GM08714 (cell line): ENCODE measurements around the gene TSPAN1.

Source experiments
- H3K4me3 ChIP-seq: fragments of 200-500 bp; sonication (Bioruptor generic); 2 replicates; pipeline ENCODE4 v1.5.1; 2014; ENCODE audit warnings: mild to moderate bottlenecking, low read length, inconsistent platforms
- ZNF274 ChIP-seq: IDR thresholded peaks from 2 replicates; pipeline ENCODE4 v1.6.1; 2012; ENCODE audit warnings: mild to moderate bottlenecking, low read depth, low read length

Gene TSPAN1

GRCh38 chr1:46172321-46172720 is 2.6 kb upstream of the TSPAN1 start:
- TF ChIP-seq ZNF274 = no peak
- H3K4me3 ChIP-seq = no peak overlapping the region

GRCh38 chr1:46173361-46173856 is 1.5 kb upstream of the TSPAN1 start:
- no peak for TF ChIP-seq ZNF274
- H3K4me3 ChIP-seq = no peak overlapping the region

- TF ChIP-seq ZNF274 = no peak
- H3K4me3 ChIP-seq = no peak overlapping the region
These were observed 356 bp downstream of the TSPAN1 start for GRCh38 chr1:46175243-46175642.

GRCh38 chr1:46176211-46176865 is 1.5 kb downstream of the TSPAN1 start, which contains the start of gene P3R3URF:
TSS of gene P3R3URF (minus strand) at chr1:46176488. CDS start at chr1:46176471, 17 bp downstream.
- no peak within 1 kb of the TSS for H3K4me3 ChIP-seq
- no peak for TF ChIP-seq ZNF274

- TF ChIP-seq ZNF274 = no peak
These were observed 4.5 kb downstream of the TSPAN1 start for GRCh38 chr1:46179138-46180081.

GRCh38 chr1:46180082-46180616 is 5.3 kb downstream of the TSPAN1 start:
- no peak for TF ChIP-seq ZNF274

More at GRCh38 chr1:46179138-46180081, 4.5 kb downstream of the TSPAN1 start:
- H3K4me3 ChIP-seq = no peak overlapping the region

GRCh38 chr1:46181343-46182260 is 6.7 kb downstream of the TSPAN1 start:
- no peak for TF ChIP-seq ZNF274
- no peak overlapping the region for H3K4me3 ChIP-seq

More at GRCh38 chr1:46180082-46180616, 5.3 kb downstream of the TSPAN1 start:
- H3K4me3 ChIP-seq = no peak overlapping the region

GRCh38 chr1:46183079-46183847 is 8.4 kb downstream of the TSPAN1 start:
- no peak for TF ChIP-seq ZNF274
- H3K4me3 ChIP-seq = no peak overlapping the region

- TF ChIP-seq ZNF274 = no peak
- no peak overlapping the region for H3K4me3 ChIP-seq
These were observed 9.2 kb downstream of the TSPAN1 start for GRCh38 chr1:46183926-46184557.

- no peak overlapping the region for H3K4me3 ChIP-seq
- TF ChIP-seq ZNF274 = no peak
These were observed 10.2 kb downstream of the TSPAN1 start for GRCh38 chr1:46184920-46185658.

GRCh38 chr1:46186076-46186475 is 11.2 kb downstream of the TSPAN1 start:
- no peak overlapping the region for H3K4me3 ChIP-seq
- no peak for TF ChIP-seq ZNF274
